CMK (cell line): ENCODE results near the gene PIGZ.

Source experiments
- DNase-seq: peaks from one replicate; pipeline ENCODE4 v3.0.0-alpha.2; 2010; ENCODE audit warnings: low read depth

PIGZ gene

DNA sequence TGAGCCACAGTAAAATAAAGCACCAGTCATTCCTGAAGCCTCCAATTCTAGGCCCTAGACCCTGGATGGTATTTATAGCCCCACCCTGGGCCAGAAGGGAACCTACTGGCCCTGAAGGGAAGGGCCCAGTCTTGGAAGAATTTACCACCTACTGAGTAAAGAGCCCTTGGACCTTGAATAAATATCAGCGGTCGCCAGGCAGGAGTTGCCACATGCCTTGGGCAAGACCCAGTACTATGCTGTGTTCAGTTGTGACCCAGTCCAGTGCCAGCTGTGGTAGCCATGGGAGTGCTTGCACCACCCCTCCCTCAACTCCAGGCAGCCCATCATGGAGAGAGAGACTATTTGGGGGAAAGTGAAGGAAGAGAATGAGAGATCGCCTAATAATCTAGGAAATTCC lies 53.3 kb downstream of the PIGZ start:
- no peak for DNase-seq

DNA sequence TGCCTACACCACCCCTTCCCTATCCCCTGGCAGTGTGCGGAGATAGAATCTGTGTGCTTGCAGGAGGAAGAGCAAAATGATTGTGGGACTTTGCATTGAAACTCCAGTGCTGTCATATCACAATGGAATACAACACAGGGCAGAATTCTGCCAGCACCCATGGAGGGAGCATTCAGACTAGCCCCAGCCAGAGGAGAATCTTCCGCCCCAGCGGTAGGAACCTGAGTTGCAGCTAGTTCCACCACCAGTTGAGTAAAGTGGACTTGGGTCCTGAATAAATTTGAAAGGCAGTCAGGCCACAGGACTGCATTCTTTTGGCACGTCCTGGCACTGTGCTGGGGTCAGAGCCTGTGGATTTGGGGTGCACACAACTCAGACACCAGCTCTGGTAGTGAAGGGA lies 53.8 kb downstream of the PIGZ start:
- no peak for DNase-seq

DNA sequence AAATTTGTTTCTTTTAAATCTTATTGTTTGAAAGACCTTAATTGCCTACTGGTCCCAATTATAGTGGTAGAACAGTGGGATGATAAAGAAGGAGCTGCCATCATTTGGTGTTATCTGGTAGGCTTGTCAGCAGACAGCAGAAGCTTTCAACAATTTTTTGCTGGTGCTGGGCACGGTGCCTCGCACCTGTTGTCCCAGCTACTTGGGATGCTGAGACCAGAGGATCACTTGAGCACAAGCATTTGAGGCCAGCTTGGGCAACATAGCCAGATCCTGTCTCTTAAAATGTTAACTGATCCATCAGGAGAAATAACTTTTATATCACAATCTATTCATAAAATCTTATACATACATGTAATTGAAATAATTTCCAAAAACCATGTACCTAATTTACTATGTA lies 64.9 kb downstream of the PIGZ start:
- no peak for DNase-seq

- DNase-seq, result no peak
Measured at GRCh38 chr3:196902296-196902695, 66.3 kb downstream of the PIGZ start.

GRCh38 chr3:196901768-196902167 lies 66.9 kb downstream of the PIGZ start:
- DNase-seq, result no peak
